OCI-LY1 (cell line): Measurements from ENCODE around the gene LTF.

Experiments
- EZH2 ChIP-seq: fragments of 200-600 bp; sonication (generic), shearing (Covaris generic); IDR thresholded peaks from 2 replicates; pipeline ENCODE4 v1.8.0; 2017; ENCODE audit warnings: borderline replicate concordance, mixed run types, mild to moderate bottlenecking, antibody characterized with exemption, low read length, moderate library complexity, mixed read lengths
- TF ChIP-seq, protein P1 (sequence below): fragments of 200-600 bp; sonication (generic), shearing (Covaris generic); IDR thresholded peaks from 2 replicates; pipeline ENCODE4 v1.5.1; 2017; ENCODE audit warnings: mild to moderate bottlenecking, antibody characterized with exemption, low read length, moderate library complexity, mixed read lengths

DNA sequence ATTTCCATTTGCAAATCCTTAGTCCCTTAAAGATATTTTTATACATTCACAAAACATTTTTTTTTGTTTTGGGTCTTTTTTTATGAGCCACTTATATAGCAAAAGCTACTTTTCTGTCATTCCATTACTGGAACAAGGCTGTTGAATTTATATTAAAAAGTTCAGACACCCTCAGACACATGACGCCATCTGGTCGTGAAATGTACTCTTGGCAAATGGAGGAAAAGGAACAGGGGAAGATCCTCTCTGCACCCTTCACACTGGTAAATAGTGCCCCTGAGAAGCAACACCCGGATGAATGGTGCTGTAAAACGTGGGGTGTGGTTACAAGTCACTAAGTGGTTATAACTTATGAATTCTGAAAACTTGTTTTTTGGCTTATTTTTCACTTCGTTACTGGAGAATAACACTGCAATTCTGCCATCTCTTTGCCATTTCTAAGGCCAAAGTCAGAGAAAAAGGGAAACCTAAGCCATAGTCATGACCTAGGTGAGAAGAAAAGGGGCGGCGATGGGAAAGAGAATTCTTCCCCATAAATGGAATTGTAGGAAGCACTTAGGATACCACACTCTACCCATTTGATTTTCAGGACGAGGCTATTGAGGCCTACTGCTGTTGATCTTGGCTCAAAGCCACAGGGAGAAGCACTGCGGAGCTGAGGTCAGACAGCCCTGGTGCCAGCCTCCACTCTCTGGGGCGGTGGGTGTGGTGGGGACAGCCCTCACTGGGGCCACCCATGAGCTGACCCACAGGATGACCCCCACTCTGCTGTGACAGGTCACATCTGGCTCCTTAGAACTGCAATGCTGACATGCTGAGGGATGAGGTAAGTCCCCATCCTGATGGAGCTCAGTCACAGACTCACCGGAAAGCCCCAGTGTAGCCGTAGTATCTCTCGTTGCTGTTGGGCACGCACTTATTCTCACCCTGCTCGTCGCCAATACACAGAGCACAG, 21.9 kb downstream of the LTF start:
- TF ChIP-seq, protein P1, sequence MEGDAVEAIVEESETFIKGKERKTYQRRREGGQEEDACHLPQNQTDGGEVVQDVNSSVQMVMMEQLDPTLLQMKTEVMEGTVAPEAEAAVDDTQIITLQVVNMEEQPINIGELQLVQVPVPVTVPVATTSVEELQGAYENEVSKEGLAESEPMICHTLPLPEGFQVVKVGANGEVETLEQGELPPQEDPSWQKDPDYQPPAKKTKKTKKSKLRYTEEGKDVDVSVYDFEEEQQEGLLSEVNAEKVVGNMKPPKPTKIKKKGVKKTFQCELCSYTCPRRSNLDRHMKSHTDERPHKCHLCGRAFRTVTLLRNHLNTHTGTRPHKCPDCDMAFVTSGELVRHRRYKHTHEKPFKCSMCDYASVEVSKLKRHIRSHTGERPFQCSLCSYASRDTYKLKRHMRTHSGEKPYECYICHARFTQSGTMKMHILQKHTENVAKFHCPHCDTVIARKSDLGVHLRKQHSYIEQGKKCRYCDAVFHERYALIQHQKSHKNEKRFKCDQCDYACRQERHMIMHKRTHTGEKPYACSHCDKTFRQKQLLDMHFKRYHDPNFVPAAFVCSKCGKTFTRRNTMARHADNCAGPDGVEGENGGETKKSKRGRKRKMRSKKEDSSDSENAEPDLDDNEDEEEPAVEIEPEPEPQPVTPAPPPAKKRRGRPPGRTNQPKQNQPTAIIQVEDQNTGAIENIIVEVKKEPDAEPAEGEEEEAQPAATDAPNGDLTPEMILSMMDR = peak; percentile 62
- TF ChIP-seq EZH2 = no peak
